CD4-positive, alpha-beta T cell treated with Interleukin-4 for 4 hours (primary cell): Measurements from ENCODE around the gene DAO.
"Not testable (repeated sequence)": the region's sequence is repeated elsewhere in the genome, so short reads cannot be mapped to it uniquely, and the experiment has no call there.

Experiments
- DNase-seq: peaks from one replicate; pipeline ENCODE4 v3.0.0-alpha.2; 2020

The DAO gene

GRCh38 chr12:108850854-108851573, 28.9 kb upstream of the DAO start:
- DNase-seq: no peak

GRCh38 chr12:108852674-108853309, 27.1 kb upstream of the DAO start:
- DNase-seq: no peak

GRCh38 chr12:108853426-108853825, 26.5 kb upstream of the DAO start:
- DNase-seq: no peak

GRCh38 chr12:108853981-108854446, 25.9 kb upstream of the DAO start:
- no peak for DNase-seq

- no peak for DNase-seq
These were observed 25.2 kb upstream of the DAO start for GRCh38 chr12:108854451-108855283.

GRCh38 chr12:108855284-108856169, 24.4 kb upstream of the DAO start:
- DNase-seq: no peak

GRCh38 chr12:108856170-108856427, 23.8 kb upstream of the DAO start:
- DNase-seq: no peak

- peak; percentile 55 for DNase-seq
These were observed 23.3 kb upstream of the DAO start for GRCh38 chr12:108856428-108857157.

- no peak for DNase-seq
These were observed 22.8 kb upstream of the DAO start for GRCh38 chr12:108857158-108857407.

GRCh38 chr12:108858311-108859074, 21.4 kb upstream of the DAO start:
- DNase-seq: no peak

- DNase-seq: not testable (repeated sequence)
These were observed 20.6 kb upstream of the DAO start for GRCh38 chr12:108859141-108859922.

GRCh38 chr12:108859923-108860291, 20.0 kb upstream of the DAO start:
- DNase-seq: no peak

- no peak for DNase-seq
These were observed 19.4 kb upstream of the DAO start for GRCh38 chr12:108860443-108860842.

- no peak for DNase-seq
These were observed 17.9 kb upstream of the DAO start for GRCh38 chr12:108861878-108862587.

- no peak for DNase-seq
These were observed 17.3 kb upstream of the DAO start for GRCh38 chr12:108862588-108862959.

GRCh38 chr12:108865169-108865568, 14.7 kb upstream of the DAO start:
- DNase-seq: no peak

- not testable (repeated sequence) for DNase-seq
These were observed 13.8 kb upstream of the DAO start for GRCh38 chr12:108866083-108866482.

GRCh38 chr12:108868781-108869180, 11.1 kb upstream of the DAO start:
- no peak for DNase-seq

GRCh38 chr12:108875280-108875679, 4.6 kb upstream of the DAO start:
- no peak for DNase-seq

GRCh38 chr12:108875682-108876361, 4.1 kb upstream of the DAO start:
- no peak for DNase-seq
